DMS 273 (cell line): ENCODE data around the gene ATL1.
"Not testable (repeated sequence)": the region's sequence is repeated elsewhere in the genome, so short reads cannot be mapped to it uniquely, and the experiment has no call there.

Experiments
- DNase-seq: peaks from one replicate; lab custom pipeline; 2025; ENCODE audit not compliant: unreplicated experiment; lab: John Stamatoyannopoulos, UW

Gene ATL1

DNA sequence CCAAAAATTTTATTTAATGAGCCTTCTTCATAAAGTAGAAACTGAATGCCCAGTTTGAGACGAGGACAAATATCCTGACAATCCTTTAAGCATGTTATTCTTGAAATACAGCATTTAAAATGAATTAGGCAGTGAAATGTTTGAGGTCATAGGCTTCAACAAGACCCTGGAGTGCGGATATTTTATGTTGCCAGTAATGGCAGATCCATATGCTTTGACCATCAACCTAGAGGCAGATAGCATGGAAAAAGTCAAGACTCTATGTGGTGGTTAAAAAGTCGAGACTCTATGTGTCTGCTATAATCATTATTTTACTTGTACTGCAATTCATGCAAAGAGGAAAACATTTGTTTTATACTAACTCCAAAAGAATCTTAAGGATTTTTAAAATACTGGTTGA lies 25.5 kb upstream of the ATL1 start:
- no peak for DNase-seq

DNA sequence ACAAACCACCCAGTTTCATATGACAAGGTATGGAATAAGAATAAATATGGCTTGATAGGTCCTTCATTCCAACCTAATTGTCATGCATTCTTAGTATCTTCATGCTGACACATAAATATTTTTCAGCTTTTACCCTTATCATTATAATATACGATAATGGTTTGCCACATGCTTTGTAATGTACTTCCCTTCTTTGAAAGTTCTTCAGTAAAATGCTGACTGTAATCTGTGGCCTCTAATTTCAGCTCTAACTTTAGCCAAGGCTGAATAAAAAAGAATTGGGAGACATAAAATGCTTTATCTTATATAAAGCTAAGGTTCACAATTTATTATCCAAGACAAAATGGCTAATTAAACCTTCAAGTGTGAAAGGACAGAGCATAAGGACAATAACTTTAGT lies 24.9 kb upstream of the ATL1 start:
- no peak for DNase-seq

- not testable (repeated sequence) for DNase-seq
Observed at GRCh38 chr14:50538034-50538433, 21.9 kb upstream of the ATL1 start.

- DNase-seq, result no peak
Observed at GRCh38 chr14:50539051-50539450, 20.9 kb upstream of the ATL1 start.

DNA sequence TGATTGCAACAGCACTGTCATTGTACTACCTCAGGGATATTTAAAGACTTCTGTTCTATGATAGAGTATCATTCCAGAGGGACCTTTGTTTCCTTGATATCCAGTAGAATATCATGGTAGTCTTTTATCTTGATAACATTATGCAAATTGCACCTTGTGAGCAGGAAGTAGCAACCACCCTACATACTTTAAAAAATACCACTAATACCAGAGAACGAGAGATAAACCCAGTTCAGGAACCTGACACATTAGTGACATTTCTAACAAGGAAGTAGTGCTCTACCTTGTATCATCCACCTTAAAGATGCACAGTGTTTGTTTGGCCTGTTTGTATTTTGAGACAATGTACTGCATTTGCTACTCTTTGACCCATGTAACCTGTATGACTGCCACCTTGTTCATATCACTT lies 18.8 kb upstream of the ATL1 start:
- no peak for DNase-seq

- peak; percentile 80 for DNase-seq
Observed at GRCh38 chr14:50542941-50543418, 17.0 kb upstream of the ATL1 start.

GRCh38 chr14:50544911-50545310 lies 15.0 kb upstream of the ATL1 start:
- peak; percentile 64 for DNase-seq

- peak; percentile 84 for DNase-seq
Observed at GRCh38 chr14:50545618-50546017, 14.3 kb upstream of the ATL1 start.

DNA sequence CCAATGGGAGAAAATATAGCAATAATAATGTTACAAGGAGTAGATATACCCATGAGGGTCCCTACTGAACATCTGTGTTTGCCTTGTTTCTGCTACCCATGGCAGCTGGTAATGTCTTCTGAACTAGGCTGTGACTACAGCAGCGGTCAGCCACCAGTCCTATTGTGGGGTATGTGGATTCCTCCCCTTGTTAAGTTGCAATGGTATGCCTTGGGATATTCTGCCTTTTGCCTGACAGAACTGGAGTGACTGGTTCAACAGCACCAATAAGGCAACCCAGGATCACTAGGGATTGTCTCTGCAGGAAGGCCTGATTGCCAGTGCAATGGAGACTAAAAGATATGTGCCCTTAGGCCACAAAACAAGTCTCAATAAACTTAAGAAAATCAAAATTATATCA lies 9.7 kb upstream of the ATL1 start:
- DNase-seq, result no peak

DNA sequence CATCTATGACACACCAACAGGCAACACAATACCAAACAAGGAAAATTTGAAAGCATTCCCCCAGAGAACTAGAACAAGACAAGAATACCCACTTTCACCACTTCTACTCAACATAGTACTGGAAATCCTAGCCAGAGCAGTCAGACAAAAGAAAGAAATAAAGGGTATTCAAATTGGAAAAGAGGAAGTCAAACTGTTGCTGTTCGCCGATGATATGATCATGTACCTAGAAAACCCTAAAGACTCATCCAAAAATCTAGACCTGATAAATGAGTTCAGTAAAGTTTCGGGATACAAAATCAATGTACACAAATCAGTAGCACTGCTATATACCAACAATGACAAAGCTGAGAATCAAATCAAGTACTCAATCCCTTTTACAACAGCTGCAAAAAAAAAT lies 8.1 kb upstream of the ATL1 start:
- no peak for DNase-seq

DNA sequence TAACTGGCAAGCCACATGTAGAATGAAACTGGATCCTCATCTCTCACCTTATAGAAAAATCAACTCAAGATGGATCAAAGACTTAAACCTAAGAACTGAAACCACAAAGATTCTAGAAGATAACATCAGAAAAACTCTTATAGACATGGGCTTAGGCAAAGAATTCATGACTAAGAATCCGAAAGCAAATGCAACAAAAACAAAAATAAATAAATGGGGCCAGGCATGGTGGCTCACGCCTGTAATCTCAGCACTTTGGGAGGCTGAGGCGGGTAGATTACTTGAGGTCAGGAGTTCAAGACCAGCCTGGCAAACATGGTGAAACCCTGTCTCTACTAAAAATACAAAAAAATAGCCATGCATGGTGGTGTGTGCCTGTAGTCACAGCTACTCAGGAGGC lies 7.1 kb upstream of the ATL1 start:
- DNase-seq, result not testable (repeated sequence)

DNA sequence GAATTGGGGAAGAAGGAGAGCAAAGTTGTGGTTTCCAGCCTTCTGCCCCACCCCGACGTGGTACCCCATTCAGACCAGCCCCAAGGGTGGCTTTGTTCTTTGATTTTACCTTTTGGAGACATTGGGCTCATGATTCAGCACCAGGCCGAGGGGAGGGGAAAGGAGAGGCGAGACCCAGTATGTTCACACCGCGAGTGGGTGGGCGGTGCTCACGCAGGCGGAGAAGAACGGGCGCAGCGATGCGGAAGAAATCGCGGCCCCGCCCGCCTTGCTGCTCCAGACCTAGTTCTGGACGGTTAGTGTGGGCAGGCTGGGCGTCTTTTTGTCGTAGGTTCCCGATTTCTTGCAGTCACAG lies 963 bp downstream of the ATL1 start:
- DNase-seq, result peak; percentile 84

DNA sequence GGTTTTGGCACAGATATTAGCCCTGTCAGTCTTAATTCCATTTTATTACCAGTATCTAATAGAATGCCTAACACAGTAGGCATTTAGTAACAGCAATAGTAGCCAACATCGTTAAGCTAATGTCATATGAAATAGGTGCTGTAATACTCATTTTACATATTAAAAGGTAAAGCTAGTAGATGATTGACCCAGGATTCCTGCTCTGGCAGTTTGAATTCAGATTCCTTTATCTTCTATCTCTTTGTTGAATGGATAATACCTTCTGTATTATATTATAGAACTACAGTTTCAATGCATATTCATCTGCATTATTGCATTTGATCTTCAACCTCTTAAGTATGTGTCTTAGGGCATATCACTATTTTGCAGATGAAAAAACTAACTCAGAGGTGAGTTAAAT lies 2.9 kb downstream of the ATL1 start:
- DNase-seq, result no peak

GRCh38 chr14:50569714-50570274 lies 9.8 kb downstream of the ATL1 start:
- DNase-seq, result no peak

DNA sequence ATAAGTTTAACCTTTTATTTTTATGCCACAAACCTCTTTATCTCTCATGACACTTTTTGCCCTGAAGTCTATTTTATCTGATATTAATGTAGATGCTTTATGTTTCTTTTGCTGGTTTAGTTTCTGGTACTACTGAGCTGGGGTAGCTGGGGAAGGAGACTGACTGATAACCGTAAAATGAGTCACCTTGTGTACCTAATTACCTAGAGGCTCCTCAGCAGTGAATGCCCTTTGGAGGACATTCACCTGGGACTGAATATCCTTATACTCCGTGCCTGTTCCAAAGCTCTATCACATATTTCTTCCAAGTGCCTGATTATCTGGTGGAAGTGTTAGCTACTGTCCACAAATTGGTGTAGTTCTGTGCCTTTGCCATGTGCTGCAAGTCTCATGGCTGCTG lies 13.9 kb downstream of the ATL1 start:
- DNase-seq, result no peak

DNA sequence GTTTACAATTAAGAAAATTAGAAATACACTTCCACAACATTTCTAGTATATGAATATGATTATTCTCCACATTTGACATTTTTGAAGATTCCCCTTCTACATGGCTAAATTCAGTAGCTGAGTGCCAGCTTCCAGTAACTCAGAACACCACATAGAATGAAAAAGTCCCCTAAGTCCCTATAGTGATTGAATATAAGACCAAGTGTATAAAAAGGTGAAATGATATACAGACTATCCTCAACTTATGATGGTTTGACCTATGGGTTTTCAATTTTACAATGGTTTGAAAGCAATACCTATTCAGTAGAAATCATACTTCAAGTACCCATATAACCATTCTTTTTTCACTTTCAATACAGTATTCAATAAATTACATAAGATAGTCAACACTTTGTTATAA lies 15.8 kb downstream of the ATL1 start:
- no peak for DNase-seq

DNA sequence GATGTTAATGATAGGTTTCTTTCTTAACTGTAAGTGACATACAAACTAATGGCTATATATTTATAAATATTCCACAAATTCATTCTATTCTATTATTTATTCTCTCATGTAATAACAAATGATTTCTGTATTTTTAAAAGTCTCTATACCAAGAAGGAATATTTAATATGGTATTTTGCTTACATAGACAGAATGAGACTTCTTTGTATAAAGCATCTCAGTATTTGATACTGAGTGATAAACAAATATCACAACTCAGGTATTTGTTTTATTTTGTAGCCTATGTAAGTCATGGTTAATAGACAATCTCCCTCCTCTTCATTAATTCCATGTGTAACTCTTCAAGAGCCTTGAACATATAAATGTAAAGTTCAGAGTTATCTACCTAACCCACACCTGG lies 18.0 kb downstream of the ATL1 start:
- DNase-seq, result no peak

DNA sequence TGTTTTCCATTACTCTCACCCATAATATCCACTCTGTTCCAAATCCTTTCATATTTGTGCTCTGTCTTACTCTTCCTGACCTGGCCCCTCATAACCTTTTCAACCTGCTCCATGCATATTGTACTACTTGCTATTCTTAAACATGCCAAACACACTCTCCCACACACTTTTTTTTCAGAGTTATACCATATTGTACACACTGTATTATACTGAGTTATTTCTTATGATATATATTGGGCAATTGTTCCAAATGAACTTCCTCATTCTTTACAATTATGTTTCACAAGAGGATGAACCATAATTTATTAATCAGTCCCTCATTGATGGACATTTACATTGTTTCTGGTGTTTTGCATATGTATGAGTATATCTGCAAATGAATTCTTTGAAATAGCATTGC lies 18.5 kb downstream of the ATL1 start:
- no peak for DNase-seq

DNA sequence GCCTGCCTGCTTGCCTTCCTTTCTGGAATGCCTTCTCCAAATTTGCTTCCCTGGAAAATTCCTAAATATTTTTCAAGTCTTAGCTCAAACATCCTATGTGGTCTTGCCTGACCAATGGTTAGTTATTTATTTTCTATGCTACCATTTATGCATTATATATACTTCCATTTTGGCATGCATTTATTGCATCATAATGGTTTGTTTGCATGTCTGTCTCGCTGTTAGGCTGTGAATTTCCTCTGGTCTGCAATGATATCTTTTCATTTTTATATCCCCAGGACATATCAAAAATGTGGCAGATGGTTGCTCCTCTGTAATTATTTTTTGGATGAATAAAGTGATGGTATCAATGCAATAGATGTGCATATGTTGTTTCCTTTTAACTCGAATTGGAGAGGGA lies 30.5 kb downstream of the ATL1 start:
- DNase-seq, result no peak

- DNase-seq, result no peak
Observed at GRCh38 chr14:50594577-50595316, 34.8 kb downstream of the ATL1 start.

DNA sequence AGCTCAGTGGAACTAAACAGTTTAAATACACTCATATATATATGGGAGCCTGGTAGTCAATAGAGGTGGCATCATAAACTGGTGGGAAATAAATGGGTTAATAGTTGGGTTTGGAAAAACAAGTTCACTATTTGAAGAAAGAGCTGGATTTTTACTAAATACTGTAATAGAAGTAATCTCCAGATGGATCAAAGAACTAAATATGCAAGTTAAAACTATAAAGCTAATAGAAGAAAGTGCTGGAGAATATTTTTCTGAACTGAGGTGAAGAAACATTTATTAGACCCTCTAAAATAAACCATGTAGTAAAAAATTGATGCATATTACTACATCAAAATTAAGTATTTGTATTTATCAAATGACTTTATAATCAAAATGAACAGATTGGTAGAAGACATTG lies 38.8 kb downstream of the ATL1 start:
- no peak for DNase-seq

GRCh38 chr14:50599700-50600444 lies 39.9 kb downstream of the ATL1 start:
- peak; percentile 46 for DNase-seq
